ENCODE data around the gene INSIG1.

DNA sequence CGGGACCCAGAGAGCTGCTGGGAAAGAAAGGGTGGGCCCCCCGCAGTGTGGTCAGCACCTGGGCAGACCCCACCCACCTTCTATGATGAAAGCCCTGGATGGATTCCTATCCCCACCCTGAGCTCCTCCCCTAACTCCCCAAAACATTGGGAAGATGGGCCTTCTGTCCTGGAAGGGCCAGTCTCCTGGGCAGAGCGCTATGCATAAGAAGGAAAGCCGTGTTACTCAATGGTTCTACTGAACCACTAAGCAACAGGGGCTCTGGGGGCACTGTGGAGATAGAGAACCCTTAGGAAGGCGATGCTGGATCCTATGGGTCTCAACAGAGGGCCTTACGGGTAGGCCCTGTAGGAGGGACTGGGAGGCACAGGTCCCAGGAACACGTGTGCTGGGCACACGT lies 30.7 kb upstream of the INSIG1 start:
- TF ChIP-seq, protein P1, sequence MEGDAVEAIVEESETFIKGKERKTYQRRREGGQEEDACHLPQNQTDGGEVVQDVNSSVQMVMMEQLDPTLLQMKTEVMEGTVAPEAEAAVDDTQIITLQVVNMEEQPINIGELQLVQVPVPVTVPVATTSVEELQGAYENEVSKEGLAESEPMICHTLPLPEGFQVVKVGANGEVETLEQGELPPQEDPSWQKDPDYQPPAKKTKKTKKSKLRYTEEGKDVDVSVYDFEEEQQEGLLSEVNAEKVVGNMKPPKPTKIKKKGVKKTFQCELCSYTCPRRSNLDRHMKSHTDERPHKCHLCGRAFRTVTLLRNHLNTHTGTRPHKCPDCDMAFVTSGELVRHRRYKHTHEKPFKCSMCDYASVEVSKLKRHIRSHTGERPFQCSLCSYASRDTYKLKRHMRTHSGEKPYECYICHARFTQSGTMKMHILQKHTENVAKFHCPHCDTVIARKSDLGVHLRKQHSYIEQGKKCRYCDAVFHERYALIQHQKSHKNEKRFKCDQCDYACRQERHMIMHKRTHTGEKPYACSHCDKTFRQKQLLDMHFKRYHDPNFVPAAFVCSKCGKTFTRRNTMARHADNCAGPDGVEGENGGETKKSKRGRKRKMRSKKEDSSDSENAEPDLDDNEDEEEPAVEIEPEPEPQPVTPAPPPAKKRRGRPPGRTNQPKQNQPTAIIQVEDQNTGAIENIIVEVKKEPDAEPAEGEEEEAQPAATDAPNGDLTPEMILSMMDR (conservative IDR thresholded peaks at IDR 0.05; ENCODE audit: low read depth, low read length): no peak
- TF ChIP-seq CEBPB (IDR thresholded peaks at IDR 0.05; ENCODE audit: low read depth, low read length) (no peak), RAD21 (IDR thresholded peaks at IDR 0.05; ENCODE audit: low read length) (no peak), RFX5 (IDR thresholded peaks at IDR 0.05; ENCODE audit: low read depth, low read length) (no peak), CHD1 (IDR thresholded peaks at IDR 0.05; ENCODE audit: low read depth, low read length) (no peak), POLR2A (IDR thresholded peaks at IDR 0.05; ENCODE audit: low read depth, low read length) (no peak), SMC3 (IDR thresholded peaks at IDR 0.05; ENCODE audit: low read depth, low read length) (no peak), MAFK (IDR thresholded peaks at IDR 0.05; ENCODE audit: low read depth, low read length) (no peak)

All from IMR-90 (cell line).